ACC112 (cell line): ENCODE measurements around the gene KIAA0232.

ENCODE experiments used
- H2AFZ ChIP-seq: fragments of 200-600 bp; sonication (generic); one replicate; pipeline ENCODE4 v1.6.0; 2017; ENCODE audit warnings: antibody characterized with exemption, low read length; ENCODE audit not compliant: unreplicated experiment
- H3K27ac ChIP-seq: fragments of 200-600 bp; sonication (generic); 2 replicates; pipeline ENCODE4 v1.5.1; 2014; ENCODE audit warnings: low read depth, mild to moderate bottlenecking, antibody characterized with exemption, low read length, moderate library complexity
- H3K27me3 ChIP-seq: fragments of 200-600 bp; sonication (generic); 2 replicates; pipeline ENCODE4 v1.6.1; 2014; ENCODE audit warnings: mild to moderate bottlenecking, antibody characterized with exemption, low read length, moderate library complexity, mixed read lengths; ENCODE audit not compliant: insufficient read depth
- H3K36me3 ChIP-seq: fragments of 200-600 bp; sonication (generic); 2 replicates; pipeline ENCODE4 v1.6.1; 2016; ENCODE audit warnings: mild to moderate bottlenecking, antibody characterized with exemption, low read length, moderate library complexity, mixed read lengths; ENCODE audit not compliant: insufficient read depth
- H3K4me1 ChIP-seq: fragments of 200-600 bp; sonication (generic); one replicate; pipeline ENCODE4 v1.6.1; 2016; ENCODE audit warnings: low read length, mixed read lengths; ENCODE audit not compliant: insufficient read depth, unreplicated experiment, control insufficient read depth
- H3K4me3 ChIP-seq: fragments of 200-600 bp; sonication (generic); 2 replicates; pipeline ENCODE4 v1.5.1; 2014; ENCODE audit warnings: mild to moderate bottlenecking, low read depth, low read length
- H3K79me2 ChIP-seq: fragments of 200-600 bp; sonication (generic); one replicate; pipeline ENCODE4 v1.6.0; 2016; ENCODE audit warnings: low read length; ENCODE audit not compliant: control insufficient read depth, unreplicated experiment, insufficient read depth

KIAA0232 gene

GRCh38 chr4:6932475-6932874 is 149.9 kb downstream of the KIAA0232 start:
- H2AFZ ChIP-seq: no peak overlapping the region
- H3K27me3 ChIP-seq: no peaks in the 10 kb centered on the region
- no peaks in the 10 kb centered on the region for H3K4me1 ChIP-seq
- H3K79me2 ChIP-seq: peaks cover 2% of the 10 kb centered on the region
- H3K4me3 ChIP-seq: no peak overlapping the region
- no peaks in the 10 kb centered on the region for H3K36me3 ChIP-seq
- no peak overlapping the region for H3K27ac ChIP-seq

DNA sequence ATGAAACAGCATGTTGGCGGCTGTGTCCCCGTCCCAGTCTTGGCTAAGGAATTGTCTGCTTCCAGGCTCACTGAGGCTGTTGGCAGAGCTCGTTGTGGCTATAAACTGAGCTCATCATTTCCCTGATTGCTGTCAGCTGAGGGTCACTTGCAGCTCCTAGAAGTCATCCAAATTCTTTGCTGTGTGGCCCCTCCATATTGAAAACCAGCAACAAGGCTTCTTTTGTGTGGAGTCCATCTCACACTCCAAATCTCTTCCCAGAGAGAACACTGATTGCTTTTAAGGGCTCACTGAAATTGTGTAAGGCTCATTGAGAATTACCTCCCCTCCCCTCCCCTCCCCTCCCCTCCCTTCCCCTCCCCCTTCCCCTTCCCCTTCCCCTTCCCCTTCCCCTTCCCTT is 150.4 kb downstream of the KIAA0232 start:
- Histone ChIP-seq H3K36me3 (no peaks in the 10 kb centered on the region), H3K4me3 (no peak overlapping the region), H3K27ac (no peak overlapping the region), H2AFZ (no peak overlapping the region), H3K27me3 (no peaks in the 10 kb centered on the region), H3K79me2 (no peaks in the 10 kb centered on the region), H3K4me1 (no peaks in the 10 kb centered on the region)
